NCI-H2171 treated with DMSO at 0.1 percent for 48 hours (cell line): ENCODE data around the gene ARHGEF11.
"Not testable (repeated sequence)": the region's sequence is repeated elsewhere in the genome, so short reads cannot be mapped to it uniquely, and the experiment has no call there.

Source experiments
- DNase-seq: peaks from one replicate; lab custom pipeline; 2025; lab: John Stamatoyannopoulos, UW

The ARHGEF11 gene

GRCh38 chr1:156929596-156930238 is 115.8 kb downstream of the ARHGEF11 start:
- no peak for DNase-seq

- no peak for DNase-seq
These were observed 117.4 kb downstream of the ARHGEF11 start for GRCh38 chr1:156928043-156928602.

GRCh38 chr1:156927215-156928042 is 118.1 kb downstream of the ARHGEF11 start:
- DNase-seq: peak; percentile 35

DNA sequence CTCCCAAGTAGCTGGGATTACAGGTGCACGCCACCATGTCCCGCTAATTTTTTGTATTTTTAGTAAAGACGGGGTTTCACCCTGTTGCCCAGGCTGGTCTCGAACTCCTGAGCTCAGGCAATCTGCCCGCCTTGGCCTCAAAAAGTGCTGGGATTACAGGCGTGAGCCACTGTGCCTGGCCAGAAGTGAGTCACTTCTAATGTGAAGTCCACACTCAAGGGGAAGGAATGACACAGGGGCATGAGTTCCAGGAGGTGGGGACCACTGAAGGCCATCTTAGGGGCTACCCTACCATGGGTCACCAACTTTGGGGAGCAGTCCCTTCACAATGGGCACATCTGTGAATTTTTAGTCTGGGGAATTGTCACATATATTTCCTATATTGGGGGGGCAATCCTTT is 118.8 kb downstream of the ARHGEF11 start:
- DNase-seq: not testable (repeated sequence)

- DNase-seq: peak; percentile 41
These were observed 119.4 kb downstream of the ARHGEF11 start for GRCh38 chr1:156926175-156926574.

GRCh38 chr1:156925154-156926010 is 120.2 kb downstream of the ARHGEF11 start:
- no peak for DNase-seq

- no peak for DNase-seq
These were observed 120.9 kb downstream of the ARHGEF11 start for GRCh38 chr1:156924478-156925153.

- no peak for DNase-seq
These were observed 121.7 kb downstream of the ARHGEF11 start for GRCh38 chr1:156923670-156924477.

- no peak for DNase-seq
These were observed 122.4 kb downstream of the ARHGEF11 start for GRCh38 chr1:156922986-156923669.

GRCh38 chr1:156921053-156921529 is 124.5 kb downstream of the ARHGEF11 start:
- no peak for DNase-seq

DNA sequence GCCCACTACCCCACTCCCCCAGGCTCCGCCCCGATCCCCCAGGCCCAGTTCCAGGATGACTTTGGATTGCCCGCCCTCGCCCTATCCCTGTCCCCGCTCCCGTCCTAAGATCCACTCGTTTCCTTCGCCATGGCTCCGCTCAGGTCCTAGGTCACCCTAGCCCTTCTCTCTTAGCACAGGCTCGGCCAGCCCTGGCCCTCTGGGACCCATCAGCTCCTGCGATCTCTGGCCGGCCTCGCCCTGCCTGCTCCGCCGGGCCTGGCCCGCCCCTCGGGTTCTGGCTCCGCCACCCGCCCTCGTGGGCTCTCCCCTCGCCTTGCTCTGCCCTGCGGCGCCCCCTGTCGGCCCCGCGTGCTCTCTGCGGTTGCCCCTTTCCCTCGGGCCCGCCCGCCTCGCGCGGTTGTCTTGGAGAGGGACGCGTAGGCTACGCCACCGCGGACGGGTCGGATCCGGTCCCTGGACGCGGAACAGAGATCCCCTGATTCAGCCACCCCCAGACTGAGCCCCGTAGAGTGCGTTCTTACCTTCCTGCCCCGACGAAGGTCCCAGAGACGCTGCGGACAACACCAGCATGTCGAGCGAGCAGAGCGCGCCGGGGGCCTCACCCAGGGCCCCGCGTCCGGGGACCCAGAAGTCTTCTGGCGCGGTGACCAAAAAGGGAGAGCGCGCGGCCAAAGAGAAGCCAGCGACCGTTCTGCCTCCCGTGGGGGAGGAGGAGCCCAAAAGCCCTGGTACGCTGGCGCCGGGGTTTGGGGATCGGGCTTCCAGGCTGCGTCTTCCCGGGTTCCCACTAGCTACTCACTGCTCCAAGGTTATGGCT is 125.1 kb downstream of the ARHGEF11 start, which contains the start of gene LRRC71:
Gene LRRC71 (plus strand): TSS at position 400 of the 820 bp plus-strand sequence. CDS start 172 bp downstream, at position 572.
- no peak for DNase-seq

DNA sequence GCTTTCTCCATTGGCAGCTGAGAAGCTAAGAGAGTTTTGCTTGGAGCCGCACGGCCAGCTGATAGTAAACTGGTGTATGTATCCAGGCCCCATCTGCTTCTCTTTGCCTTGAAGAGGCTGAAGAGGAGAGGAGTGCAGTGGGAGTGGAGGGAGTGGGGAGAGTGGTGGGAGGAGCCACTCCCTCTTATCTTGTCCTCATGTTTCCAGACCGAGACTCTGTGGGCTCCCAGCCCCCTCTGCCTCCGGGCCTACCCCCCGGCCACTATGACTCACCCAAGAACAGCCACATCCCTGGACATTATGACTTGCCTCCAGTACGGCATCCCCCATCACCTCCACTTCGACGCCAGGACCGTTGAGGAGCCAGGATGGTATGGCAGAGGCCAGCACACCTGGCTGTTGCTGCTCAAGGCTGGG is 131.1 kb downstream of the ARHGEF11 start:
- no peak for DNase-seq

- DNase-seq: no peak
These were observed 131.6 kb downstream of the ARHGEF11 start for GRCh38 chr1:156913809-156914387.

DNA sequence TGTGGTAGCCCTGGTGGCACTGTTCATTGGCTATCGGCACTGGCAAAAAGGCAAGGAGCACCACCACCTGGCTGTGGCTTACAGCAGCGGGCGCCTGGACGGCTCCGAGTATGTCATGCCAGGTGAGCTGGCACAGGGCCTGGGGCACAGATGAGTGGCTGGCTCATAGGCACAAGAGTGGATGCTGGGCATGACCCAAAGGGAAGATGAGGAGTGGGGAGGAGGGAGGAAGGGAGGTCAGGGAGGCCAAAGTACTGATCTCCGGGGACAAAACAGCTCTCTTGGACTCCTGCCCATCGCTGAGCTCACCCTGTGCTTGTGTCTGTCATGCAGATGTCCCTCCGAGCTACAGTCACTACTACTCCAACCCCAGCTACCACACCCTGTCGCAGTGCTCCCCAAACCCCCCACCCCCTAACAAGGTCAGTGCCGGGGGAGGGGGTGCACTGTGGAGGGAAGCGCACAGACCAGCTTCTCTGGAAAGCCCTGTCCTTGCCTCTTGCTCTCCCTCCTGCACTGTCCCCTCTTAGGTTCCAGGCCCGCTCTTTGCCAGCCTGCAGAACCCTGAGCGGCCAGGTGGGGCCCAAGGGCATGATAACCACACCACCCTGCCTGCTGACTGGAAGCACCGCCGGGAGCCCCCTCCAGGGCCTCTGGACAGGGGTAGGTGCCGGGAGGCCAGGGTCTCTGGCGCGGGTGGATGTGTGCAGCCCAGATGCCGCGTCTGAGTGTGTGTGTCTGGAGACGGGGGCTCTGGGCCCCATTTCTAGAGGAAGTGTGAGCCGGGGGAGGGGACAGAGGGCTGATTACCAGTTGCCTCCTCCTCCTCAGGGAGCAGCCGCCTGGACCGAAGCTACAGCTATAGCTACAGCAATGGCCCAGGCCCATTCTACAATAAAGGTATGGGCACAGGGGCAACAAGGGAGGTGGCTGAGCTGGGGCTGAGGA is 132.4 kb downstream of the ARHGEF11 start:
- DNase-seq: no peak

- DNase-seq: no peak
These were observed 133.2 kb downstream of the ARHGEF11 start for GRCh38 chr1:156912310-156912709.

GRCh38 chr1:156911577-156912298 is 133.8 kb downstream of the ARHGEF11 start:
- no peak for DNase-seq
